DND-41 (cell line): ENCODE results near the gene TACR1.

Experiments used
- EZH2 ChIP-seq: IDR thresholded peaks from 3 replicates; pipeline ENCODE4 v1.6.1; 2012; ENCODE audit warnings: borderline replicate concordance, low read depth, mild to moderate bottlenecking, moderate library complexity, low read length, inconsistent platforms; ENCODE audit not compliant: severe bottlenecking
- TF ChIP-seq, protein P1 (sequence below): IDR thresholded peaks from 2 replicates; pipeline ENCODE4 v1.5.1; 2012; ENCODE audit warnings: borderline replicate concordance, low read length, moderate library complexity, mild to moderate bottlenecking; ENCODE audit not compliant: poor library complexity, severe bottlenecking; ENCODE audit errors: extremely low read depth

DNA sequence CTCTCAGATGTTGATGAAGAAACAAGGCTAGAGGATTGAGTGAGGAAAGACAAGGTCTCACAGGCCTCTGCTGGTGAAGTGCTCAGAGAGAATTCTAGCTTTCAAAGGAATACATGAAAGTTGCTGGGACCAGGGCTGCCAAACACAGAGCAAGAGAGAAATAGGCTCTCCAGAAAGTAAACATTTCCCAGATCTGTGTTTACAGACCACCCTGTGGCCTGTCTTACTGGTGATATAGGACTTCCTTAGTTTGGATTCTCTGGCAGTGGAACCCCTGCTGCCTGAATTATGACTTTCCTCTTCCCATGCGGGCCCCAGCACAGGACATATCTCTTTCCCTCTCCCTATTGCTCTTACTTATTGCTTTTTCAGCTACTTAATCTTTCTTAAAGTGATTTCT lies 64.5 kb downstream of the TACR1 start:
- TF ChIP-seq, protein P1, sequence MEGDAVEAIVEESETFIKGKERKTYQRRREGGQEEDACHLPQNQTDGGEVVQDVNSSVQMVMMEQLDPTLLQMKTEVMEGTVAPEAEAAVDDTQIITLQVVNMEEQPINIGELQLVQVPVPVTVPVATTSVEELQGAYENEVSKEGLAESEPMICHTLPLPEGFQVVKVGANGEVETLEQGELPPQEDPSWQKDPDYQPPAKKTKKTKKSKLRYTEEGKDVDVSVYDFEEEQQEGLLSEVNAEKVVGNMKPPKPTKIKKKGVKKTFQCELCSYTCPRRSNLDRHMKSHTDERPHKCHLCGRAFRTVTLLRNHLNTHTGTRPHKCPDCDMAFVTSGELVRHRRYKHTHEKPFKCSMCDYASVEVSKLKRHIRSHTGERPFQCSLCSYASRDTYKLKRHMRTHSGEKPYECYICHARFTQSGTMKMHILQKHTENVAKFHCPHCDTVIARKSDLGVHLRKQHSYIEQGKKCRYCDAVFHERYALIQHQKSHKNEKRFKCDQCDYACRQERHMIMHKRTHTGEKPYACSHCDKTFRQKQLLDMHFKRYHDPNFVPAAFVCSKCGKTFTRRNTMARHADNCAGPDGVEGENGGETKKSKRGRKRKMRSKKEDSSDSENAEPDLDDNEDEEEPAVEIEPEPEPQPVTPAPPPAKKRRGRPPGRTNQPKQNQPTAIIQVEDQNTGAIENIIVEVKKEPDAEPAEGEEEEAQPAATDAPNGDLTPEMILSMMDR, result no peak
- TF ChIP-seq EZH2, result no peak
